SW 1271 (cell line): Measurements from ENCODE around the gene PLCL2.
"Not testable (repeated sequence)": the region's sequence is repeated elsewhere in the genome, so short reads cannot be mapped to it uniquely, and the experiment has no call there.

Experiments used
- DNase-seq, 2 experiments: peaks; one replicate each; lab custom pipeline; 2025; lab: John Stamatoyannopoulos, UW

PLCL2 gene

DNA sequence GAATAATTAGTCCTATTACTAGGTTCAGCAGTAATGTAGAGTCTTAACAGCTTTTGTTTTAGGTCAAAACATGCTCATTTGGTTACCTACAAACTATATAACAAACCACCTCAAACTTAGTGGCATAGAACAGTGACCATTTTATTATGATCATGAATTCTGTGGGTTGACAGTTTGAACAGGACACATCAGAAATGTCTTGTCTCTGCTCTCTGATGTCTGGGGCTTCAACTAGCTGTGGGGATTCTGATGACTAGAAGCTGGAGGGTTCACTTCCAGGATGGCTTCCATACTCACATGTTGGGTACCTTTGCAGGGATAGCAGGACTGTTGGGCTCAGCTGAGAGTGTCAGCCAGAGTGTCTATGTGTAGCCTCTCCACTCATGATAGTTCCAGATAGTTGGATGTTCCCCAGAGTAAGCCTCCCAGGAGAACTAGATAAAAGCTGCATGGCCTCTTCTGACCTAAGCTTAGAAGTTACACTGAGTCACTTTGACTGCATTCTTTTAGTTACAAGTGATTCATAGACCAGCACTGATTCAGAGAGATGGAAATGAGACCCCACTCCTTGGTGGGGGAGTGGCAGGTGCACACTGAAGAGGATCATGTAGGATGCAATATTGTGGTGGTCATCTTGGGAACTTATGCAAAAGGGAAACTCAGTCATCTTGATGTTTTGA, 32.6 kb downstream of the PLCL2 start:
- peak in 1 of 2 experiments; percentile 27 for DNase-seq

DNA sequence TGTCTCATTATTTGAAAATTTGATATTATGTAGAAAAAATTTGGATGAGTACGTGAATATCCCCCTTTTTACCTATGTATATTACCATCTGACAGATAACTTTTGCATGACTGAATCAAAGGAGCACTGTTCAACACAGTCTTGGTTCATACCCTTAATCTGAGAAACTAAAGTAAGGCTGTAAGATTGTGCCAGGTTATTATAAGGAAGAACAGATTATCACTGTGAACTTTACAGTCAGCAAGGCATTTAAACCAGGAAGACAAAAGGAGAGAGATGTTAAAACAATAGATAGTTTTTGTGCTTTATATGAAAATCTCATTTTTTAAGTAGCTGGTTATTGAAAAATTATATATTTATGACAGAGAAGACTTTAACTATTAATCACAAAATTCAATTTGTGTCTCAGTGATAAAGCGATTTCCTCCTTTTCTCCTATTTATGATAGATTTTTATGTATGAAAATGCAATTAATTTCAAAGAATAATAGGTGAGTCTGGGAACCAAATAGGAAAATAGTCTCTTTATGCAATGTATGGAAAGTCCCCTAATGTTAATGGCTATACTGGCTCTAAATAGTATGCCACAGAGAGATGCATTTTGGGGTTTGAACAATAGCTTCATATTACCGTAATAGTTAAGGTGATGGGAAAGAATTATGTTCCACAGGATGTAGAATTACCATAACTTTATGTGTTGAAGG, 33.4 kb downstream of the PLCL2 start:
- DNase-seq = no peak

DNA sequence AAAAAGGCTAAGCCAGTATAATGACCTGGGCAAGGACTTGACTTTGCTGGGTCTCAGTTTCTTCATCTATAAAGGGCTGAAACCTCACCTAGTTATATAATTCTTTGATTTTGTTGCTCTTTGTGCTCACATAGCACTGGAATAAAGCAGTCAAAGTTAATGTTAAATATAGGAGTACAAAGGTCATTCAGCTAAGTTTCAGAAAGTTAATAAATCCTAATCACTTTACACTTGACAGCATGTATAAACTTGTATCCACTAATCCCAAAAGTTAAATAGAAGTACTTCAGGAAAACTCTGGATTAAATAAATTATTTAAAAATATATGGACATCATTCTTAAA, 33.9 kb downstream of the PLCL2 start:
- DNase-seq = no peak

DNA sequence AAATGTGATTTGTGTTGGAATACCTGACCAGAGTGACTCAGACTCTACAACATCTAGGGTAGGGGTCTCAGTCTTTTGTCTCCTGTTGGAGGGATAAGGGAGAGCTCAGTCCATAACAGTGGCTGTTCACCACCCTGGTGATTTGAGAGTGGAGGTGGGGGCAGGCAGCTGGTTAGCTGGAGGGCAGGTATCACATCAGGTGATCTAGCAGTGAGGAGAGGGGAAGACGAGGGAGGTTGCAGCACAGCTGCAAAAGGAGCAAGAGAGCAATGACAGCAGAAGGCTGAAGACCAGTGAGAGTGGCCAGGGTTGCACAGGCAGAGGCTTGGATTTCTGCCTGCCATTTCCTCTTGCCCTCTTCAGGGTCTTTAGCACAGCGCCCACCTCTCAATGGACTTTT, 38.4 kb downstream of the PLCL2 start:
- no peak for DNase-seq

DNA sequence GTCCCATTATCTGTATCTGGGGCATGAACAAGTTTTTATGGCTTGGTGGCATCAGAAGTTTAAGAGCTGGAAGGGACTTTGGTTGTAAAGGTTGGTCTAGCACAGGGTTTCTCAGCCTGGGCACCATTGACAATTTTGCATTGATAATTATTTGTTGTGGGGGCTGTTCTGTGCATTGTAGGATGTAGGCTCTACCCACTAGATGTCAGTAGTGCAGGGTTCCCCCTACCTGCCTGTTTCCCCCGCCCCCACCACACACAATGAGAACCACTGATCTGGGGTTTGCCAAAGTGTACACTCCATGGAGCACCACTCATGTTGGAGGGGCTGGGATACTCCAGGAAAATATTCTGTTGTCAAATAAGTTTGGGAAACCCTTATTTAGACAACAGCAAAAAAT, 42.7 kb downstream of the PLCL2 start:
- DNase-seq = no peak

DNA sequence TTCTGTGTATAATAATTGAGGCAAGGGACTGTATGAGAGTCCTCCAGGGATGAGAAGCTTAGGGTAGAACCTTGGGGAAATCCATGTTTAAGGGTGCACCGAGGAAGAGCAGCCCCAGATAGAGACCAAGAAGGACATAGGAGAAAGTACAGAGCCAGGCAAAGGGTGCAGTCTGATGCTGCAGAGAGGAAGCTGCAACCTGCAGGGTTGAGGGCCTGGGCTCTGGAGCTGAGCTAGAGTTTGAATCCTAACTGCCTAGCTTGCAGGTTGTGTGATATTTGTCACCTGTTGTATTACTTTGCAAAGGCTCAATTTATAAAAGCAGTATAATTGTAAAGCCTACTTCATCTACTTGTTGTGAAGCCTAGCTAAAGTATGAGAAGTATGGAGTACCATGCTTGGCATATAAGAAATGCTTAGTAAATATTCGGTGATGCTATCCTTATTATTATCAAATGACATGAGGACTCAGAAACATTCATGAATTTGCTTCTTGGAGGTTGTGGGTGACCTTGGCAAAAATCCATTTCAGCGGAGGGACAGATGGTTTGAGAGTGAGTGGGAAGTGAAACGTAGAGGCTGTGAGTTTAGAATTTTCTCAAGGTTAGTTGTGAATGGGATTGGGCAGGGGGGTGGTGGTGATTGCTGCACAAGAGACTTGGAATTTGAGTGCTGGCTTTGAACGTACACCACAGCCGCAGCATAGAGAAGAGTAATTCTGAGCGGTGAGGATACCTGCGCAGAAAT, 43.8 kb downstream of the PLCL2 start:
- DNase-seq = no peak

- DNase-seq = no peak
Observed at GRCh38 chr3:16929311-16929710, 44.6 kb downstream of the PLCL2 start.

- no peak for DNase-seq
Observed at GRCh38 chr3:16932877-16933276, 48.1 kb downstream of the PLCL2 start.

DNA sequence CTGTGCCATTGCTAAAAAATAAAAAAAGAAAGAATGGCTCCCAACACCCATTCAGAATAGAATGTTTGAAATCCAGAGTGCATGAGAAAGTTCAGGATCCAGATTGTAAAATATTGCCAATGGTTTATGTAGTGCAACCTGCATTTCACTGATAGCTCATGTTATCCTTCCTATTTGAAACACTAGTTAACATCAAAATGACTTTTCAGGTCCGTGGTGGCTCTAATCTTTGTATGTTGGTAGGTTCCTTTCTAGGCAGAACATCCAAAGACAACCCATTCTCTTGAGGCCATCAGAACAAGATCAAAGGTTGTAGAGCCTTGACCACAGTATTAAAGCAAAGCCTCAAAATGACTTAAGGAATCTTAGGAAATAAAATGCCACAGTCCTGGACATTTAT, 51.0 kb downstream of the PLCL2 start:
- no peak for DNase-seq

- no peak for DNase-seq
Observed at GRCh38 chr3:16936233-16936632, 51.5 kb downstream of the PLCL2 start.

DNA sequence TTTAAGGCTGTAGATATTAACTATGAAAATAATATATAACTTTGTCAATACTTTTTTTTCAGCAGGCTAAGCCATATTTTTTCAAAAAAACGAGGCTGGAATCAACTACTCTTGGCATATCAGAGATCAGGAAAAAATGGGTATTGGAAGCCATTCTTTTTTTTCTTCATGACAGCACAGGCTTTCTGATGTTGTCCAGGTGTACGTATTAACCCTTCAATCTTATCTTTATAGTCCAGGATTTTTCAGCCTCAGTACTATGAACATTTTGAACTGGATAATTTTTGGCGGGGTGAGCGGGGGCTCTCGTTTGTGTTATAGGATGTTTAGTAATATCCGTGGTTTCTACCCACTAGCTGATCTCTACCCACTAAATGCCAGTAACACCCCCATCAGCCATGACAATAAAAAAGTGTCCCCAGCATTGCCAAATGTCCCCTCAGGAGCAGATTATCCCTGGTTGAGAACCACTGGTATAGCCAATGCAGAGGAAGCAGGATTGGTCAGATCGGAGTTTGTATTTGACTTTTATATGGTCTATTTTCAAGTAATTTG, 52.0 kb downstream of the PLCL2 start:
- no peak for DNase-seq

GRCh38 chr3:16937326-16937845, 52.6 kb downstream of the PLCL2 start:
- DNase-seq = no peak

GRCh38 chr3:16940769-16941700, 56.3 kb downstream of the PLCL2 start:
- DNase-seq = no peak

DNA sequence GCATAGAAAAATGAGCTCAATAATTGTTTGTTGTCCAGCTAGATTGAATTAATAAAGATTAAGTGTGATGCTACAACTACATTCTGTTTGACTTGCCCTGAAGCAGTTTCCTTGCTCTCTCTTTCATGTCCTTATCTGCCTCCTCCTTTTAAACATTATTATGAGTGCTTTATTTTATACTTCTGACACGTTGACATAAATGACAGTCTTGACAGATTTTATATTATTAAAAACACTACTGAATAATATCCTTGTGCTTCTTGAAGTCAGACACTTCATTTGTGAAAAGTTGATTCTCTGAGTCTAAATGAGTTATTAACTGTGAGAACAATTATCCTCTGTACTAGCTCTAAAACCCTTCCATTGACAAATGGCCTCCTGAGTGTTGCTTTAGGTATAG, 58.2 kb downstream of the PLCL2 start:
- no peak for DNase-seq

DNA sequence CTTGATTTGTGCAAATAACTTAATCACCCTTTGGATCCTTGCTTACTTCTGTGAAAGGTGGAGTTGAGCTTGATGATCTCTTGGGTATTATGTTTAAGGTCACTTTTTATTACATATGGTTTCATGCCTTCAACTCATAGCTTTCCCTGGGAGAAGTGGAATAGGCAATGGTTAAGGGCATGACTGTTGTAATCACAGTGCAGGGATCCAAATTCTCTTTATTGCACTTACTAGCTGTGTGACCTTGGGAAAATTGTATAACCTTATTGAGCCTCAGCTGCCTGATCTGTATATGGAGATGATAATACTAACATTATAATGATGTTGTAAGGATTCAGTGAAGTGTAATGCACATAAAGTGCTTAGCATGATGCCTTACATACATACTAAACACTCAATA, 59.1 kb downstream of the PLCL2 start:
- DNase-seq = no peak

DNA sequence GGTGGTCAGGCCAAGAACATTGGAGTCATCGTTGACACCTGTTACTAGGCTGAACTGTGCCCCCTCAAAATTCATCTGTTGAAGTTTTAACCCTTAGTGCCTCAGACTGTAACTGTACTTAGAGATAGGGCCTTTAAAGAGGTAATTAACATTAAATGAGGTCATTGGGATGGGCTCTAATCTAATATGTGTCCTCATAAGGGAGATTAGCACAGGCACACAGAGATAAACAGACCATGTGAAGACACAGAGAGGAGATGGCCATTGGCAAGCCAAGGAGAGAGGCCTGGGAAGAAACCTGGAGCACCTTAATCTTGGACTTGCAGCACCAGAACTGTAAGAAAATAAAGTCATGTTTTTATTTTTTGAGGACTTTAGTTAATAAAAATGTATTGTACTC, 59.6 kb downstream of the PLCL2 start:
- DNase-seq = no peak

- no peak for DNase-seq
Observed at GRCh38 chr3:16945330-16945729, 60.6 kb downstream of the PLCL2 start.

DNA sequence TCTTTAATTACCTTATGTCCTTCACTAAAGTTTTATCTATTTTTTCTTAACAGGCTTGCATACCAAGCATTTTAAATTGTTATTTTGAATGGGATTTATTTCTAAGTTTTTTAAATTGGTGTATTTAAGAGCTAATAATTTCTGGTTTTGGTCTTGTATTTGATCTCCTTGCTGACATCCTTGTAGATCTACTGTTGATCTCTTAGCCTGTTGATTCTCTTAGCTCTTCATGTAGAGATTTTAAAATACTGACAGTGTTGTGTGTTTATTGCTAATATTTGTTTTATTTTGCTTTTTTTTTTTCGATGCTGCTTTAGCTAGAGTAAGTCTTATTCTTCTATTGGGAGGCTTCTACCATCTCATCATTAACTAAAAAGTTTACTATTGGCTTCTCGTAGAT, 65.5 kb downstream of the PLCL2 start:
- no peak for DNase-seq

DNA sequence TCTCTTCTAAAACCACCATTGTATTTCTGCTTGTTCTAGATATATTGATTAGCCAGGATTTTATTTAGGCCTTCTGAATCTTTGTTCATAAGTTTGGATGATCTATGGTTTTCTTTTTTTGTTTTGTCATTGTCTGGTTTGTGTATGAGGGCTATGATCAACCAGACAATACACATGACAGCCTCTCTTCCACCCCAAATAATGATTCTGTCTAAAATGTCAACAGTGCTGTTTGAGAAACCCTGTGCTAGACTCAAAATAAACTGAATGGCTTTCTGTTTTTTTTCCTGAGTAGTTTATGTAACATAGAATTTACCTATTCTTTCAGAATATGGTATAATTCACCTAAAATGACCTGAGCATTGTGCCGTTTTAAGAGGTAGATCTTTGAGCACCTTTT, 66.1 kb downstream of the PLCL2 start:
- no peak for DNase-seq

DNA sequence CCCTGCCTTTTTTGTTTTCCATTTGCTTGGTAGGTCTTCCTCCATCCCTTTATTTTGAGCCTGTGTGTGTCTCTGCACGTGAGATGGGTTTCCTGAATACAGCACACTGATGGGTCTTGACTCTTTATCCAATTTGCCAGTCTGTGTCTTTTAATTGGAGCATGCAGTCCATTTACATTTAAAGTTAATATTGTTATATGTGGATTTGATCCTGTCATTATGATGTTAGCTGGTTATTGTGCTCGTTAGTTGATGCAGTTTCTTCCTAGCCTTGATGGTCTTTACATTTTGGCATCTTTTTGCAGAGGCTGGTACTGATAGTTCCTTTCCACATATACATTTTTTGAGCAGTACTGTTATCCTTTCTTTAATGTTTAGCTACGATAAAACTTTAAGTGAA, 73.1 kb downstream of the PLCL2 start:
- DNase-seq = not testable (repeated sequence)

DNA sequence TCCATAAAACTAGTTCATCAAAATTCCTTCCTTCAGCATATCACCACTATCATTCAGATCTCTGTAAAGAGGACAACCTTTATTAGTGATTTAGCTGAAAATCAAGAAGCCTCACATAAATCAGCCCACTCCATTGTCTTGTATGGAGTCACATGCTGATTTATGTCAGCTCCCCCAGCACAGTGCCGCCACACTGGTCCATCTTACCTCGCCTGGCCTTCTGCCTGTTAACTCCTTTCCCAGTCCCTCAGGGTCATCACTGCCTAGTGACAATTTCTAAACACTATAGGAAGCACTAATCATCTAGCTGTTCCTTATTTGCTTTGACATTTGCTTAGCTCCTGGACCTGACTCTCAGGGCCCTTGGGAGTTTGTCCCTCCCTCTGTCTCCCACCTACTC, 75.4 kb downstream of the PLCL2 start:
- DNase-seq = no peak
